ENCODE data around the gene CCDC28A.

Gene CCDC28A

DNA sequence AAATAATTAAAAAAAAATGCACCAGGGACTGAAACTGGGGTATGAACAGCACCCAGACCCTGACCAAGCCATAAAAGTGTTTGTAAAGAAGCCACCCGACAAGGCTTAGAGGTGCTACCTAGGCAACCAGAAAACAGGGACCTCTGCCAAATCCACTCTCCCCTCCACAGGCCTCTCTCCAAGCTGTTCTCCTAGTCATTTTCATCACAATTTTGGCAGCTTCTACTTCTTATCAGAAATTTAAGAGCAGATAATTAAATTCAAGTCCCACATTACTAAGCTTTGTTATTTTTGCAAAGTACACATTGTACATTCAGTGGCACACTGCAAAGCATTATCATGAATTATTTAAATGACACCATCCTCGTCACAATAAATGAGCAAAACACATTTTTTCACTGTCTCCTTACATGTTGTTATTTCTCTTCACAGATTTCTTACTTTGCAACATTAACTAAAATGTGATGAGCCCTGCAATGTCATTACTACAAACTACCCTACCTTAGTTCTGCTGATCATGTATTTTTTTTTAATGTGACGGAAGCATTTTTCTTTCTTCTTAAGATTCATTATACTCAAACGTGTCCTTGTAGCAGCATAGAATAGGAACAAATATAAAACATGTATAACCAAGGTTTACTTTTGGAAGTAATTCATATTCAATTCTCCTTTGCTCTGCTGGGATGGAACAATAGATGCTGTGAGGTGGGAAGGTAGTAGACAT lies 60.4 kb downstream of the CCDC28A start:
- H3K27ac ChIP-seq: no peak overlapping the region
- no peak for DNase-seq (ENCODE audit: low read depth, low spot score)
- H3K9ac ChIP-seq (ENCODE audit: insufficient read length): no peak overlapping the region
- H3K4me3 ChIP-seq: no peak overlapping the region
- no peak for TF ChIP-seq FOXP2 (optimal IDR thresholded peaks at IDR 0.05; ENCODE audit: control extremely low read depth, extremely low read length, insufficient read depth)
- TF ChIP-seq POLR2AphosphoS5 (IDR thresholded peaks at IDR 0.05; ENCODE audit: borderline replicate concordance, low read depth, low read length): no peak
- no peak for TF ChIP-seq EZH2 (IDR thresholded peaks at IDR 0.05)
- no peaks in the 10 kb centered on the region for H3K36me3 ChIP-seq (ENCODE audit: insufficient read depth, low read length)
- H3K9me3 ChIP-seq (ENCODE audit: low read depth, low read length): no peaks in the 10 kb centered on the region

DNA sequence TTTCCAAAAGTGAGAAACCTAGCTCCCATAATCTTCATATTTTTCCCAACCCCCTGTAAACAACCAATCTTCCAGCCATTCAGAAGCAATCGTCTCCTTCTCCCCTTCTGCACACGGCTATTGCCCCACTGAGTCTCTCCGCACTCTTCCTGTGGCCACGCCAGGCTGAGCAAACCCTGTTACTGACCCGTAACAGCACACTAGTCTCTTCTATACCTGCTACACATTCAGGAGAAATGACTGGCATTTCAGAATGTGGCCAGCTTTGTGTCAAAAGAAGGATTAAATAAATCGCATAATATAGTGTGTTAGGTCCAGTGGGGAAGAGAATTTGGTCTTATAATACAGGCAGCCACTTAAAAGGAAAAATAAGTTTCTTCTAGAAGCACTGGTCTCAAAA lies 63.7 kb downstream of the CCDC28A start:
- no peaks in the 10 kb centered on the region for H3K9me3 ChIP-seq (ENCODE audit: low read depth, low read length)

More for the DNA sequence above, 63.7 kb downstream of the CCDC28A start:
- no peak overlapping the region for H3K27ac ChIP-seq
- no peak for DNase-seq (ENCODE audit: low read depth, low spot score)
- TF ChIP-seq EZH2 (IDR thresholded peaks at IDR 0.05) (no peak), FOXP2 (optimal IDR thresholded peaks at IDR 0.05; ENCODE audit: control extremely low read depth, extremely low read length, insufficient read depth) (no peak)
- no peak overlapping the region for H3K4me3 ChIP-seq
- H3K36me3 ChIP-seq (ENCODE audit: insufficient read depth, low read length): no peaks in the 10 kb centered on the region
- no peak overlapping the region for H3K9ac ChIP-seq (ENCODE audit: insufficient read length)
